Measurements from ENCODE around the gene LIPA. TPM values are rescaled to one million over a fixed set of nuclear protein-coding genes. Genes with fewer than 3 reads are reported as not detected.

Gene LIPA
- total RNA-seq, 1 donor from 2014 or later = 27.3 TPM

GRCh38 chr10:89228146-89228545 is 23.4 kb downstream of the LIPA start:
- H3K4me1 Mint-ChIP-seq = peaks cover 7% of the 10 kb centered on the region
- no peak overlapping the region for H3K27ac Mint-ChIP-seq
- H3K36me3 Mint-ChIP-seq = peaks cover 14% of the 10 kb centered on the region
- no peak for TF ChIP-seq CTCF (IDR thresholded peaks at IDR 0.05; ENCODE audit: unreplicated experiment)
- no peak for DNase-seq (ENCODE audit: low spot score in 2 of 2, unreplicated experiment in 2 of 2)
- H3K4me3 Mint-ChIP-seq = no peak overlapping the region
- H3K27me3 Mint-ChIP-seq (ENCODE audit: low read depth) = no peaks in the 10 kb centered on the region
- H3K9me3 Mint-ChIP-seq = peaks cover 6% of the 10 kb centered on the region

GRCh38 chr10:89226891-89227290 is 24.7 kb downstream of the LIPA start:
- Mint-ChIP-seq H3K36me3 (peaks cover 14% of the 10 kb centered on the region), H3K4me3 (no peak overlapping the region), H3K4me1 (peaks cover 10% of the 10 kb centered on the region), H3K27me3 (ENCODE audit: low read depth) (no peaks in the 10 kb centered on the region), H3K9me3 (peaks cover 6% of the 10 kb centered on the region), H3K27ac (no peak overlapping the region)
- TF ChIP-seq CTCF (IDR thresholded peaks at IDR 0.05; ENCODE audit: unreplicated experiment) = no peak
- DNase-seq (ENCODE audit: low spot score in 2 of 2, unreplicated experiment in 2 of 2) = no peak

- Mint-ChIP-seq H3K36me3 (peaks cover 14% of the 10 kb centered on the region), H3K4me3 (peak overlapping the region; percentile 40), H3K27me3 (ENCODE audit: low read depth) (no peaks in the 10 kb centered on the region), H3K27ac (peak overlapping the region; percentile 18), H3K4me1 (peaks cover 10% of the 10 kb centered on the region), H3K9me3 (peaks cover 6% of the 10 kb centered on the region)
- DNase-seq (ENCODE audit: low spot score in 2 of 2, unreplicated experiment in 2 of 2) = no peak
- TF ChIP-seq CTCF (IDR thresholded peaks at IDR 0.05; ENCODE audit: unreplicated experiment) = no peak
These were observed 26.7 kb downstream of the LIPA start for GRCh38 chr10:89224739-89225443.

- Mint-ChIP-seq H3K4me1 (peaks cover 16% of the 10 kb centered on the region), H3K36me3 (peaks cover 4% of the 10 kb centered on the region), H3K27ac (no peak overlapping the region), H3K9me3 (no peaks in the 10 kb centered on the region), H3K4me3 (no peak overlapping the region), H3K27me3 (ENCODE audit: low read depth) (no peaks in the 10 kb centered on the region)
- no peak for DNase-seq (ENCODE audit: low spot score in 2 of 2, unreplicated experiment in 2 of 2)
- TF ChIP-seq CTCF (IDR thresholded peaks at IDR 0.05; ENCODE audit: unreplicated experiment) = no peak
These were observed 29.7 kb downstream of the LIPA start for GRCh38 chr10:89221919-89222318.

GRCh38 chr10:89219513-89220218 is 31.9 kb downstream of the LIPA start:
- Mint-ChIP-seq H3K4me3 (no peak overlapping the region), H3K36me3 (no peaks in the 10 kb centered on the region), H3K4me1 (peaks cover 10% of the 10 kb centered on the region), H3K27me3 (ENCODE audit: low read depth) (no peaks in the 10 kb centered on the region), H3K9me3 (no peaks in the 10 kb centered on the region), H3K27ac (no peak overlapping the region)
- no peak for DNase-seq (ENCODE audit: low spot score in 2 of 2, unreplicated experiment in 2 of 2)
- no peak for TF ChIP-seq CTCF (IDR thresholded peaks at IDR 0.05; ENCODE audit: unreplicated experiment)
